ENCODE data around the gene ATE1.

- no peak for TF ChIP-seq EZH2phosphoT487 (IDR thresholded peaks at IDR 0.05; ENCODE audit: unreplicated experiment)
- TF ChIP-seq POLR2AphosphoS5 (IDR thresholded peaks at IDR 0.05; ENCODE audit: low read depth) = no peak
- TF ChIP-seq, protein P1, sequence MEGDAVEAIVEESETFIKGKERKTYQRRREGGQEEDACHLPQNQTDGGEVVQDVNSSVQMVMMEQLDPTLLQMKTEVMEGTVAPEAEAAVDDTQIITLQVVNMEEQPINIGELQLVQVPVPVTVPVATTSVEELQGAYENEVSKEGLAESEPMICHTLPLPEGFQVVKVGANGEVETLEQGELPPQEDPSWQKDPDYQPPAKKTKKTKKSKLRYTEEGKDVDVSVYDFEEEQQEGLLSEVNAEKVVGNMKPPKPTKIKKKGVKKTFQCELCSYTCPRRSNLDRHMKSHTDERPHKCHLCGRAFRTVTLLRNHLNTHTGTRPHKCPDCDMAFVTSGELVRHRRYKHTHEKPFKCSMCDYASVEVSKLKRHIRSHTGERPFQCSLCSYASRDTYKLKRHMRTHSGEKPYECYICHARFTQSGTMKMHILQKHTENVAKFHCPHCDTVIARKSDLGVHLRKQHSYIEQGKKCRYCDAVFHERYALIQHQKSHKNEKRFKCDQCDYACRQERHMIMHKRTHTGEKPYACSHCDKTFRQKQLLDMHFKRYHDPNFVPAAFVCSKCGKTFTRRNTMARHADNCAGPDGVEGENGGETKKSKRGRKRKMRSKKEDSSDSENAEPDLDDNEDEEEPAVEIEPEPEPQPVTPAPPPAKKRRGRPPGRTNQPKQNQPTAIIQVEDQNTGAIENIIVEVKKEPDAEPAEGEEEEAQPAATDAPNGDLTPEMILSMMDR (conservative IDR thresholded peaks at IDR 0.05; ENCODE audit: low read depth in 2 of 2) = no peak
- no peak for TF ChIP-seq CREB1 (CRISPR knock-in tag; IDR thresholded peaks at IDR 0.05; ENCODE audit: low read depth)
- TF ChIP-seq EZH2 (IDR thresholded peaks at IDR 0.05; ENCODE audit: low read depth, unreplicated experiment) = no peak
Observed at GRCh38 chr10:121735263-121735662, 192.6 kb downstream of the ATE1 start.

Measured in GM23338 (cell line).